ENCODE results near the gene IZUMO1.

GRCh38 chr19:48716562-48717291 is 30.0 kb downstream of the IZUMO1 start:
- TF ChIP-seq POLR2A (IDR thresholded peaks at IDR 0.05; ENCODE audit: low read length) (no peak), GATA1 (IDR thresholded peaks at IDR 0.05; ENCODE audit: low read depth, low read length) (no peak)
